HEK293 (cell line): ENCODE measurements around the gene LAMC3.

ENCODE experiments used
- CTCF ChIA-PET: fragments of 350-600 bp; formaldehyde crosslinking; extraction: SDS; loops from one replicate; lab custom pipeline; 2021; ENCODE audit warnings: antibody characterized with exemption; lab: Yijun Ruan, JAX
- POLR2A ChIA-PET: fragments of 300-600 bp; formaldehyde crosslinking; extraction: SDS; loops from one replicate; lab custom pipeline; 2020; ENCODE audit warnings: antibody characterized with exemption, inconsistent platforms; lab: Yijun Ruan, JAX
- H3K27ac ChIP-seq: fragments of 200-500 bp; sonication (Bioruptor generic); 2 replicates; pipeline ENCODE4 v1.5.1; 2014; ENCODE audit warnings: low read depth, low read length, control low read depth, inconsistent platforms; ENCODE audit errors: extremely low read depth
- H3K36me3 ChIP-seq, 2 experiments: fragments of 200-500 bp in 1 of 2; sonication (Bioruptor generic) in 1 of 2; 1 replicate in 1 of 2; 2 replicates in 1 of 2; pipeline ENCODE4 v1.5.1; 2014 to 2017; ENCODE audit warnings: inconsistent platforms in 2 of 2, low read length in 2 of 2; ENCODE audit not compliant: control insufficient read depth in 2 of 2, insufficient read depth in 1 of 2
- H3K4me1 ChIP-seq: fragments of 200-500 bp; sonication (Bioruptor generic); 2 replicates; pipeline ENCODE4 v1.5.1; 2014; ENCODE audit warnings: mild to moderate bottlenecking, low read length, inconsistent platforms; ENCODE audit not compliant: control insufficient read depth, insufficient read depth
- H3K4me3 ChIP-seq: 2 replicates; pipeline ENCODE4 v1.5.1; 2011; ENCODE audit warnings: low read depth, mild to moderate bottlenecking, control low read depth, low read length, moderate library complexity
- H3K9me3 ChIP-seq: fragments of 200-500 bp; sonication (Bioruptor generic); 2 replicates; pipeline ENCODE4 v1.5.1; 2014; ENCODE audit warnings: low read depth, low read length, inconsistent platforms; ENCODE audit not compliant: control insufficient read depth, insufficient read depth
- BCL11A ChIP-seq: fragments of 450-650 bp; formaldehyde crosslinking; IDR thresholded peaks from 2 replicates; pipeline ENCODE4 v1.5.1; 2016; ENCODE audit warnings: low read depth, missing biosample characterization, missing genetic modification characterization
- GLIS1 ChIP-seq: fragments of 450-650 bp; formaldehyde crosslinking; IDR thresholded peaks from 2 replicates; pipeline ENCODE4 v1.5.1; 2016; ENCODE audit warnings: missing biosample characterization, missing genetic modification characterization
- GLIS2 ChIP-seq: fragments of 450-650 bp; formaldehyde crosslinking; IDR thresholded peaks from 2 replicates; pipeline ENCODE4 v1.5.1; 2016; ENCODE audit warnings: missing biosample characterization, missing genetic modification characterization
- HIC1 ChIP-seq: fragments of 450-650 bp; formaldehyde crosslinking; IDR thresholded peaks from 2 replicates; pipeline ENCODE4 v1.5.1; 2016; ENCODE audit warnings: missing biosample characterization, missing genetic modification characterization
- MZF1 ChIP-seq: fragments of 450-650 bp; formaldehyde crosslinking; IDR thresholded peaks from 2 replicates; pipeline ENCODE4 v1.5.1; 2017; ENCODE audit warnings: missing biosample characterization, missing genetic modification characterization, borderline replicate concordance
- OVOL3 ChIP-seq: fragments of 450-650 bp; formaldehyde crosslinking; IDR thresholded peaks from 2 replicates; pipeline ENCODE4 v1.5.1; 2016; ENCODE audit warnings: missing biosample characterization, missing genetic modification characterization
- REST ChIP-seq: fragments of 450-650 bp; formaldehyde crosslinking; IDR thresholded peaks from 2 replicates; pipeline ENCODE4 v1.5.1; 2016; ENCODE audit warnings: missing biosample characterization, missing genetic modification characterization
- SP2 ChIP-seq: fragments of 450-650 bp; formaldehyde crosslinking; IDR thresholded peaks from 2 replicates; pipeline ENCODE4 v1.5.1; 2016; ENCODE audit warnings: missing biosample characterization, missing genetic modification characterization
- YY1 ChIP-seq: fragments of 450-650 bp; formaldehyde crosslinking; IDR thresholded peaks from 2 replicates; pipeline ENCODE4 v1.5.1; 2018; ENCODE audit warnings: missing biosample characterization, missing genetic modification characterization
- ZBTB49 ChIP-seq: fragments of 450-650 bp; formaldehyde crosslinking; IDR thresholded peaks from 2 replicates; pipeline ENCODE4 v1.5.1; 2016; ENCODE audit warnings: missing biosample characterization, missing genetic modification characterization, low read depth
- ZEB2 ChIP-seq: fragments of 450-650 bp; formaldehyde crosslinking; IDR thresholded peaks from 2 replicates; pipeline ENCODE4 v1.5.1; 2016; ENCODE audit warnings: missing biosample characterization, missing genetic modification characterization
- ZFP37 ChIP-seq: fragments of 450-650 bp; formaldehyde crosslinking; IDR thresholded peaks from 2 replicates; pipeline ENCODE4 v1.5.1; 2016; ENCODE audit warnings: missing biosample characterization, missing genetic modification characterization
- ZIC2 ChIP-seq: fragments of 450-650 bp; formaldehyde crosslinking; IDR thresholded peaks from 2 replicates; pipeline ENCODE4 v1.5.1; 2016; ENCODE audit warnings: missing biosample characterization, missing genetic modification characterization
- ZNF202 ChIP-seq: fragments of 450-650 bp; formaldehyde crosslinking; IDR thresholded peaks from 2 replicates; pipeline ENCODE4 v1.5.1; 2016; ENCODE audit warnings: missing biosample characterization, missing genetic modification characterization, borderline replicate concordance
- ZNF530 ChIP-seq: fragments of 450-650 bp; formaldehyde crosslinking; IDR thresholded peaks from 2 replicates; pipeline ENCODE4 v1.5.1; 2016; ENCODE audit warnings: low read depth, missing biosample characterization, missing genetic modification characterization
- ZNF623 ChIP-seq: fragments of 450-650 bp; formaldehyde crosslinking; IDR thresholded peaks from 2 replicates; pipeline ENCODE4 v1.5.1; 2016; ENCODE audit warnings: missing biosample characterization, missing genetic modification characterization
- ZNF654 ChIP-seq: fragments of 450-650 bp; formaldehyde crosslinking; IDR thresholded peaks from 2 replicates; pipeline ENCODE4 v1.5.1; 2016; ENCODE audit warnings: low read depth, missing biosample characterization, missing genetic modification characterization
- ZNF76 ChIP-seq: fragments of 450-650 bp; formaldehyde crosslinking; IDR thresholded peaks from 2 replicates; pipeline ENCODE4; 2016; ENCODE audit warnings: low read depth, missing biosample characterization, missing genetic modification characterization, borderline replicate concordance
- ZNF843 ChIP-seq: fragments of 450-650 bp; formaldehyde crosslinking; IDR thresholded peaks from 2 replicates; pipeline ENCODE4 v1.5.1; 2016; ENCODE audit warnings: missing biosample characterization, missing genetic modification characterization

Gene LAMC3

GRCh38 chr9:131024978-131025868, 16.2 kb downstream of the LAMC3 start:
- ChIA-PET CTCF (interaction anchor here (0.6 to 3.0 kb wide), 4 partner anchors 21 to 154 kb away, joined by 3 to 13 read pairs (median 4); no protein-coding TSS in a partner anchor), POLR2A (no interaction called here)
- no peaks in the 10 kb centered on the region for H3K9me3 ChIP-seq
- H3K36me3 ChIP-seq: no peaks in the 10 kb centered on the region
- no peaks in the 10 kb centered on the region for H3K4me1 ChIP-seq
- no peak overlapping the region for H3K27ac ChIP-seq
- no peak overlapping the region for H3K4me3 ChIP-seq
- TF ChIP-seq GLIS2 (tag by site-specific recombination) (0 out of 2 replicates have a peak, but pooled peaks have one; percentile 12), YY1 (tag by site-specific recombination) (no peak), ZIC2 (tag by site-specific recombination) (peak; percentile 60), GLIS1 (tag by site-specific recombination) (peak; percentile 40; the same call in 1 of the 2 replicates)
- TF ChIP-seq, all 188 proteins: peak for 3

GRCh38 chr9:131025953-131026858, 17.2 kb downstream of the LAMC3 start:
- Histone ChIP-seq H3K36me3 (no peaks in the 10 kb centered on the region), H3K27ac (no peak overlapping the region), H3K4me1 (no peaks in the 10 kb centered on the region)
- ChIA-PET POLR2A (no interaction called here), CTCF (interaction anchor here (0.6 to 3.0 kb wide), 5 partner anchors 15 to 155 kb away, joined by 3 to 13 read pairs (median 4); no protein-coding TSS in a partner anchor)
- TF ChIP-seq ZNF202 (tag by site-specific recombination) (no peak), ZEB2 (no peak), MZF1 (tag by site-specific recombination) (no peak), ZNF623 (tag by site-specific recombination) (no peak), ZNF654 (no peak), ZNF76 (tag by site-specific recombination) (no peak)
- TF ChIP-seq, all 188 proteins: peak for 0
- Histone ChIP-seq H3K9me3 (no peaks in the 10 kb centered on the region), H3K4me3 (no peak overlapping the region)

- Histone ChIP-seq H3K27ac (no peak overlapping the region), H3K4me3 (no peak overlapping the region), H3K9me3 (no peaks in the 10 kb centered on the region), H3K36me3 (no peaks in the 10 kb centered on the region), H3K4me1 (no peaks in the 10 kb centered on the region)
- ChIA-PET CTCF (interaction anchor here (0.6 to 3.0 kb wide), 6 partner anchors 16 to 160 kb away, joined by 3 to 13 read pairs (median 4); no protein-coding TSS in a partner anchor), POLR2A (no interaction called here)
- no peak for TF ChIP-seq ZNF843
- no peak for TF ChIP-seq HIC1
- TF ChIP-seq SP2 (tag by site-specific recombination): no peak
- TF ChIP-seq ZNF530 (tag by site-specific recombination): no peak
- TF ChIP-seq OVOL3 (tag by site-specific recombination): no peak
- TF ChIP-seq ZBTB49 (tag by site-specific recombination): no peak
- no peak for TF ChIP-seq REST
- no peak for TF ChIP-seq ZFP37 (tag by site-specific recombination)
- TF ChIP-seq BCL11A: no peak
Observed at GRCh38 chr9:131027048-131027871, 18.3 kb downstream of the LAMC3 start.
